Measurements from ENCODE around the gene DOCK1.
A peak's percentile ranks its signal among the peaks of the same experiment; 100 is the strongest.

The DOCK1 gene

DNA sequence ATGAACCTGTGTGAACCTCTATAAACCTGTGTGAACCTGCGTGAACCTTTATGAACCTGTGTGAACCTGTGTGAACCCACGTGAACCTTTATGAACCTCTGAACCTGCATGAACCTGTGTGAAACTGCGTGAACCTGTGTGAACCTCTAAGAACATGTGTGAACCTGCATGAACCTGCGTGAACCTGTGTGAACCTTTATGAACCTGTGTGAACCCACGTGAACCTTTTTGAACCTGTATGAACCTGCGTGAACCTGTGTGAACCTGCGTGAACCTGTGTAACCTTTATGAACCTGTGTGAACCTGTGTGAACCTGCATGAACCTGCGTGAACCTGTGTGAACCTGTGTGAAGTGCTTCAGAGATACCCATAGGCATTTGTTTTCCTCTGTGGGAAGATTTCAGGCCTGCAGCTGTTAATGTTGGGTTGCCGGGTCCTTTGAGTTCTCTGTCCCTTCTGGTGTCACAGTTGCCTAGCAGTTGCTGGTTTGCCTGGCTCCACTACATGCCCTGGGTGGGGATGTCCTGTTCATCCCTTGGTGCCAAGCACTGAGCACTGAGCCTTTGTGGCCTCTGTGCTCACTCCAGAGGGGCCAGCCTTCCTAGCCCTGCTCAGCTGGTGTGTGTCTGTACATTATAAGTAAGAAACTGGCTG, 97.9 kb downstream of the DOCK1 start:
- no peak overlapping the region for H3K4me3 ChIP-seq (ENCODE audit: low read depth, low read length)

DNA sequence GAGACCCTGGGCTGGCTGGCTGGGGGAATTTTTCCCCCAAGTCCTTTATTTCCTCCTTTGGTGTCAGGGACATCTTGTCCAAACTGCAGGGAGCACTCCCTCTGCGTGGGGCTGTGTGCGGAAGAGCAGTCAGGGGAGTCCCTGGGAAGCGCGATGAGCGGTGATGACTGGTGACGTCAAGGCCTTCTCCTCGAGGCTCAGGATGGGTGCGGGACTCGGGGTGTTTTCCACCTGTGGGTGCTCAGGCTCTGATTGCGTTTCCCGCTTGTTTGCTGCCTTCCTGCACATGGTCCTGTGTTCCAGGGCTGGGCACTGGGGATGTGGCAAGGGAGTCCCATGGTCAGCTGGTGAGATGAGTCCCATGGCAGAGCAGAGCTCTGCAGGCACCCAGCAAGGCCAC, 101.2 kb downstream of the DOCK1 start:
- no peak overlapping the region for H3K4me3 ChIP-seq (ENCODE audit: low read depth, low read length)

GRCh38 chr10:127009366-127009765, 104.1 kb downstream of the DOCK1 start:
- no peak overlapping the region for H3K4me3 ChIP-seq (ENCODE audit: low read depth, low read length)

- H3K4me3 ChIP-seq (ENCODE audit: low read depth, low read length): no peak overlapping the region
These were observed 105.9 kb downstream of the DOCK1 start for GRCh38 chr10:127011174-127011573.

DNA sequence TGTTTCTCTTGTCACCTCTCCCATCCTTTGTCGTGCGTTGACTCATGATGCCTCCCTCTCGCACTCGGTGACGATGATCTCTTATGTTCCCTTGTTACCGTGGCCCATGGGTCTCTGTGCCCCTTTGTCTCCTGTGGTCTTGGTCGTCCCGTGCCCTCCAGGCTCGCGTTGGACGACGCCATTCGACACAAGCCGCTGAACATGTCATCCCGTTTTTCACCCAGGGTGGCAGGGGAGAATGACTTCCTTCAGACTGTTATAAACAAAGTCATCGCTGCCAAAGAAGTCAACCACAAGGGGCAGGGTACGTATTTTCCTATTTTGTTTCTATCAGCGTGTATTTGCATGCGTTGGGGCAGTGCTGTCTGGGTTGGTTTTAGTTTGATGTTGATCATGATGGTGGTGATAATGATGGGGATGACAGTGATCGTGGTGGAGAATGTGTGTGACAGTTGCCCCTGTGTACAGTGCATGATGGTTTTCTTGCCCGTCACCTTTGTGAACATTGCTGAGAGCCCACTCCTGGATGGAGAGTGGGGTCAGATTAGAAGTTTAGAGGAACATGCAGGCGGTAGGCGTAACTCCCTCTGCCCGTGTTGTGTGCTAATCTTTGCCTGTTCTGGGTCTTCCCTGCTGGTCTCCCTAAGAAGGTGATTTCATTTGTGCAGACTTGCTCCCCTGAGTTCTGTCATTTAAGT, 107.0 kb downstream of the DOCK1 start:
- no peak overlapping the region for H3K4me3 ChIP-seq (ENCODE audit: low read depth, low read length)

- H3K4me3 ChIP-seq (ENCODE audit: low read depth, low read length): no peak overlapping the region
These were observed 107.5 kb downstream of the DOCK1 start for GRCh38 chr10:127012769-127013152.

GRCh38 chr10:127013211-127013656, 108.0 kb downstream of the DOCK1 start:
- no peak overlapping the region for H3K4me3 ChIP-seq (ENCODE audit: low read depth, low read length)

- no peak overlapping the region for H3K4me3 ChIP-seq (ENCODE audit: low read depth, low read length)
These were observed 108.7 kb downstream of the DOCK1 start for GRCh38 chr10:127013691-127014473.

GRCh38 chr10:127014671-127015070, 109.4 kb downstream of the DOCK1 start:
- H3K4me3 ChIP-seq (ENCODE audit: low read depth, low read length): no peak overlapping the region

DNA sequence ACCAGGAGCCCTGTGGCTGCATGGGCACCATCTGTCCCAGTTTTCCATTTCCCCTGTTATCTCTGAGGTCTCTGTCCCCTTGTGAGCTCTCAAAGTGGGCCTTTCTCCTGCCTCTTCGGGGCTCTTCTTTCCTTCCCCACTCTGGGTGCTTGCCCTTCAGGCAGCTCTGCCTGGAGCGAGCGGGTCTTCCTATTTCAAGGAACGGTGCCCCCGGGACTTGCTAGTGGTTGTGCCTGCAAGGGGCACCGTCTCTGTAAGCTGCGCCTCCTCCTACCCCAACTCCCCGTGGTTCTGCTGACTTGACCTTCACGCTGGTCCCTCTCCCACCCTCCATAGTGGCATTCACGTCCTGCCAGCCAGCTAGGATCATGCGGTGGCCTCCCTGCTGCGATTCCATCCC, 110.1 kb downstream of the DOCK1 start:
- H3K4me3 ChIP-seq (ENCODE audit: low read depth, low read length): no peak overlapping the region

DNA sequence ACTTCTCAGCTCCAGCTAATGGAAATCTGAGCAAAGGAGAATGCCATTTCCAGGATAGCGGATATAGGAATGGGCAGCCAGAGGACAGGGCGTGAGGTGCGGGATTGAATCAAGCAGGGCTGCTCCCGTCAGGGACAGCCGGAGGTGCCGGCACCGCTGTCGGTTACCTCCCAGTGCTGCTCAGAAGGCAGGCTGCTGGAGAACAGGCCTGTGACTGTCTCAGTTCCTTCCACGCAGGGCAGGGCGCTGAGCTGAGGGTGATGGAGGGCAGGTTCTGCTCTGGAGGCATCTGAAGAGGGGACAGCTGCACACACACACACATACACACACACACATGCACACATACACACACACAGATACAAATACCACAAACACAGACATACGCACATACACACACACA, 111.1 kb downstream of the DOCK1 start:
- peak overlapping the region; percentile 4 for H3K4me3 ChIP-seq (ENCODE audit: low read depth, low read length)

DNA sequence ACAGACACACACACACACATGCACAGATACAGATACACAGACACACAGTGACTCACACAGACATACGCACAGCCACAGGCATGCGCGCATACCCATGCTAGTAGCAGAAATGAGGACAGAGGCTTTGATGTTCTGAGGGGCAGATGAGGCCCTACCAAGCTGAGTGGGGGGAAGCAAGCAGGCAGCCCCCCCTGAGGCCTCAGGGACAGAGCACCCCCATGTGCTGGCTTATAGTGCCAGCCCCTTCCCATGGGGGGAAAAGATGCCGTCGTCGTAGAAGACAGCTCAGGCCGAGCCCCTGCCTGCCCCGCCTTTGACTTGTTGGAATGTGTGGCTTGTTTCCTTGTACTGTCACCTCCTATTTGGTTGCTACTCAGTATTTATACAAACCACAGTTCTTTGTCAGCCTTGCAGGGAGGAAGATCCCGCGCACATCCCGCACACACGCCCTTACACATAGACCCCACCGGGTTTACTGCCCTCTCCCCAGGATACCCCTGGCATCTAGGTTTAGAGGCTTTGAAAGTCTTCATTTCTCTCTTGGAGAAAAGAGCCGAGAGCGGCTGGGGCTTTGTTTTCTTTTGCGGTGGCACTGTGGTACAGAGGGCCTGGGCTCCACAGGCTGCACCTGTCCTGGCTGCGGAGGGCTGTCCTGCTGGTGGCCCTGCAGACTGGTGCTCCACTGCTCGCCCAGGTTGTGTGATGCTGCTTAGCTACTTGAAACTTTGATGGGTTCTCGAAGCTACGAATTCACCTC, 112.5 kb downstream of the DOCK1 start:
- no peak overlapping the region for H3K4me3 ChIP-seq (ENCODE audit: low read depth, low read length)

DNA sequence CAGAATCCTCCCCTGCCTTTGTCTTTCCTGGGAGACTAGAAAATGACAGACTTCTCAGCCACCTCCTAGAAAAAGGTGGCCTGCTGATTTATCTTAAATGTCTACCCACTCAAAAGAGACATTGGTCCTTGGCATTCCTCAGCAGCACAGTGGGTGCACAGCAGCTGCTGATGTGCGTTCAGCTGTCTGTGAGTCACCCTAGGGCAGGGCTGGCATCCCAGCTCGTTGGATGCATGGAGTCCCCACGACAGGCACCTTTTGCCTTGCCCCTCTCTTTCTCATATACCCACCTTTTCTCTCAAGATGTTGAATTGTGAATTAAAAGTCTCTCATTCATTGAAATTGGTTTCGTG, 113.0 kb downstream of the DOCK1 start:
- no peak overlapping the region for H3K4me3 ChIP-seq (ENCODE audit: low read depth, low read length)

DNA sequence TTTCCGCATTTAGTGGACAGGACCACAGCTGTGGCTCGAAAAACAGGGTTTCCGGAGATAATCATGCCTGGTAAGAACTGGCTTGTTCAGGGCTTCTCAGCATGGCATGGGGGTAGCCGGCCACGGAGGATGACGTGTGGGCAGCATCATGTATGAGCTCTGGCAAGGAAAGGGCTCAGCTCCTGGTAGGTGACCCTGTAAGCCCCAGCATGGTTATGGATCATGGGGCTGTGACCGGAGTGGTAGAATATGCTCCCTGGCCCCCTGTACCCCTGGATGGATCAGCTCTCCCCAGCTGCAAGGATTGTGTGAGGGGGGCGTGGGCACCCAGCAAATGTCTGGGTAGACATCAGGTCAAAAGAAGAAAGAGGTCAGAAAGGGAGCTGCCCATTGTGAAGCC, 113.5 kb downstream of the DOCK1 start:
- H3K4me3 ChIP-seq (ENCODE audit: low read depth, low read length): no peak overlapping the region

- no peak overlapping the region for H3K4me3 ChIP-seq (ENCODE audit: low read depth, low read length)
These were observed 115.0 kb downstream of the DOCK1 start for GRCh38 chr10:127020260-127020659.

- H3K4me3 ChIP-seq (ENCODE audit: low read depth, low read length): no peak overlapping the region
These were observed 116.6 kb downstream of the DOCK1 start for GRCh38 chr10:127021801-127022200.

- no peak overlapping the region for H3K4me3 ChIP-seq (ENCODE audit: low read depth, low read length)
These were observed 119.6 kb downstream of the DOCK1 start for GRCh38 chr10:127024685-127025435.

DNA sequence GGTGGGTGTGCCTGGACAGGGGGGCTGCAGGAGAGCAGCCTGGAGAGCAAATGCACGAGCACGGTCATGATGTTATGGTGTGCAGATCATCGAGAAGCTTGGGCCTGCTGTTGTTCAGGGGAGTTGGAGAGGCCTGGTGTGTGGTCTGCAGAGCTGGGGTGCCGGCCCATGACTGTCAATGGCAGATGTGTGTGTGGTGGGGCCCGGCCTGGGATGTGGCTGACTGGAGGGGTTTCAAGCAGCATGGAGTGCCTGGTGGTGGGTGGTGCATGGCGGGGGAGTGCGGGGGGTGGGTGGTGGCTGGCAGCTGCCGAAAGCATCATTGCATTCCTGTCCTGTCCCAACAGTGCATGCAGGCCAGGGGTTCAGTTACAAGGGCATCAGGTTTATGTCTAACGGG, 122.6 kb downstream of the DOCK1 start:
- no peak overlapping the region for H3K4me3 ChIP-seq (ENCODE audit: low read depth, low read length)

GRCh38 chr10:127028556-127028955, 123.3 kb downstream of the DOCK1 start:
- no peak overlapping the region for H3K4me3 ChIP-seq (ENCODE audit: low read depth, low read length)

DNA sequence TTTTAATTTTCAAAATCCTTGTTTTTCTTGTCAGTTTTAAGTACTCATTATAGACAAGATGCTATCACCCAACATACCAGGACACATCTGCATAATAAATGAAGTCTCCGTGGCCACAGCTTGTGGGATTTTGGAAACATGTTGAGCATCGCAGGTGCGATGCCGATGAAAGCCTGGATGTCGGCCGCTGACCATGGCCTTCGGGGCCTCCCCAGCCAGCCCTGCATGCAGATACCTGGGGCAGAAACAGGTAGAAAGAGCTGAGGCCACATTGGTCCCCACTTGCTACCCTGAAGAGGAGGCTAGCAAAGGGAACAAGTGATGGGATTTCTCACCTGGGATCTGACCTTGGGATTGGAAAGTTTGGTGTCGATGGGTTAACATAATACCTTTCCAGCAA, 123.8 kb downstream of the DOCK1 start:
- no peak overlapping the region for H3K4me3 ChIP-seq (ENCODE audit: low read depth, low read length)

All from iPS-11a (cell line).